Colonic mucosa (tissue), 4 donors: ENCODE measurements around the gene MTRFR. TPM values are rescaled to one million over a fixed set of nuclear protein-coding genes. Genes with fewer than 3 reads are reported as not detected.

ENCODE experiments used
- DNase-seq: peaks from one replicate; pipeline ENCODE4 v3.0.0-alpha.2; 2020
- H3K27ac ChIP-seq: fragments of 200-600 bp; one replicate; pipeline ENCODE4 v1.8.0; 2021
- H3K27me3 ChIP-seq: fragments of 200-600 bp; one replicate; pipeline ENCODE4 v1.8.0; 2021
- H3K36me3 ChIP-seq: fragments of 200-600 bp; one replicate; pipeline ENCODE4 v1.8.0; 2021
- H3K4me1 ChIP-seq: fragments of 200-600 bp; one replicate; pipeline ENCODE4 v1.8.0; 2021; ENCODE audit warnings: mild to moderate bottlenecking
- H3K4me3 ChIP-seq: fragments of 200-600 bp; one replicate; pipeline ENCODE4 v1.8.0; 2021
- H3K9ac ChIP-seq, 2 donors: one replicate each; pipeline ENCODE4 v1.7.0; 2013; ENCODE audit warnings: control low read depth in 2 of 2, low read depth in 2 of 2, low read length in 2 of 2
- H3K9me3 ChIP-seq: fragments of 200-600 bp; one replicate; pipeline ENCODE4 v1.8.0; 2021
- CTCF ChIP-seq: fragments of 200-600 bp; IDR thresholded peaks from one replicate; pipeline ENCODE4 v1.8.0; 2022; ENCODE audit warnings: antibody characterized with exemption, mild to moderate bottlenecking
- intact Hi-C: fragments of 100-400 bp; cut with DNase I; formaldehyde crosslinking; loops from one replicate; pipeline ENCODE4 v1.14.1; 2022
- total RNA-seq, 2 donors: library from RNA; stranded (reverse); fragmentation: NEBNext Ultra II Directional in 1 of 2; extraction: Animal tissue kit (Norgen Biotek cat#: 25700) in 1 of 2; gene quantifications; one replicate each; pipeline ENCODE4 v1.2.1, GENCODE V29; 2021
- donor health status: healthy.
- donor health status: DM: no; HTN: no; CAD: no.
- donor health status: DM: no; HTN: no; CAD: no.

The MTRFR gene
- total RNA-seq, 2 donors from 2014 or later: 10.6 to 17.4 TPM

DNA sequence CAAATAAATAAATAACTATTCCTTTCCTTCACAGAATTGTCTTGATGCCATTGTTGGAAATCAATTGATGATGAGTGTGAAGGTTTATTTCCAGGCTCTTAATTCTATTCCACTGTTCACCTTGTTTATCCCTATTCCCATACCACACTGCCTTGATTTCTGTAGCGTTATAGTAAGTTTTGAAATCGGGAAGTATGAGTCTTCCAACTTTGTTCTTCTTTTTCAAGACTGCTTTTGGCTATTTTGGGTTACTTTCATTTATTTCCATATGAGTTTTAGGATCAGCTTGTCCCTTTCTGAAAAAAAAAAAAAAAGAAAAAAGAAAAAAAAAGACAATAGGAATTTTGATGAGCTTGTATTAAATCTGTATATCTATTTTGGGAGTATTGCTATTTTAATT lies 47.7 kb downstream of the MTRFR start:
- Histone ChIP-seq H3K36me3 (no peaks in the 10 kb centered on the region), H3K4me1 (no peaks in the 10 kb centered on the region), H3K27me3 (no peaks in the 10 kb centered on the region), H3K9ac (no peak overlapping the region), H3K4me3 (no peak overlapping the region), H3K27ac (no peak overlapping the region), H3K9me3 (no peaks in the 10 kb centered on the region)
- TF ChIP-seq CTCF: no peak
- DNase-seq: no peak
- intact Hi-C loops: no loop called here

DNA sequence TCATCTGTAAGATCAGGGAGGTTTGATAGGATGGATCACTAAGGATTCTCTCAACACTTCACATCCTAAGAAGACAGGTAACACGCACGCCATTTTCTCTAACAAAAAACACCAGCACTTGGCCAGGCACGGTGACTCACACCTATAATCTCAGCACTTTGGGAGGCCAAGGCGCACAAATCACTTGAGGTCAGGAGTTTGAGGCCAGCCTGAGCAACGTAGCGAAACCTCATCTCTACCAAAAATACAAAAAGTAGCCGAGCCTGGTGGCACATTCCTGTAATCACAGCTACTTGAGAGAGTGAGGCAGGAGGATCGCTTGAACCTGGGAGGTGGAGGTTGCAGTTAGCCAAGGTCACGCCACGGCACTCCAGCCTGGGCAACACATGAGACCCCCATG lies 48.9 kb downstream of the MTRFR start:
- Histone ChIP-seq H3K27ac (no peak overlapping the region), H3K9ac (no peak overlapping the region), H3K9me3 (no peaks in the 10 kb centered on the region), H3K4me1 (no peaks in the 10 kb centered on the region), H3K27me3 (no peaks in the 10 kb centered on the region), H3K4me3 (no peak overlapping the region), H3K36me3 (no peaks in the 10 kb centered on the region)
- no peak for TF ChIP-seq CTCF
- intact Hi-C loops: no loop called here
- DNase-seq: no peak

- no peak for DNase-seq
- no peak for TF ChIP-seq CTCF
- H3K9me3 ChIP-seq: no peaks in the 10 kb centered on the region
- intact Hi-C loops: no loop called here
- no peaks in the 10 kb centered on the region for H3K27me3 ChIP-seq
- no peak overlapping the region for H3K4me3 ChIP-seq
- H3K9ac ChIP-seq: no peak overlapping the region
- H3K4me1 ChIP-seq: no peaks in the 10 kb centered on the region
- H3K36me3 ChIP-seq: no peaks in the 10 kb centered on the region
- H3K27ac ChIP-seq: no peak overlapping the region
Observed at GRCh38 chr12:123283461-123283860, 50.2 kb downstream of the MTRFR start.

GRCh38 chr12:123284669-123285068 lies 51.4 kb downstream of the MTRFR start:
- Histone ChIP-seq H3K27ac (no peak overlapping the region), H3K27me3 (no peaks in the 10 kb centered on the region), H3K36me3 (no peaks in the 10 kb centered on the region), H3K9ac (no peak overlapping the region), H3K4me1 (no peaks in the 10 kb centered on the region), H3K9me3 (no peaks in the 10 kb centered on the region), H3K4me3 (no peak overlapping the region)
- DNase-seq: no peak
- TF ChIP-seq CTCF: no peak
- intact Hi-C loops: no loop called here

DNA sequence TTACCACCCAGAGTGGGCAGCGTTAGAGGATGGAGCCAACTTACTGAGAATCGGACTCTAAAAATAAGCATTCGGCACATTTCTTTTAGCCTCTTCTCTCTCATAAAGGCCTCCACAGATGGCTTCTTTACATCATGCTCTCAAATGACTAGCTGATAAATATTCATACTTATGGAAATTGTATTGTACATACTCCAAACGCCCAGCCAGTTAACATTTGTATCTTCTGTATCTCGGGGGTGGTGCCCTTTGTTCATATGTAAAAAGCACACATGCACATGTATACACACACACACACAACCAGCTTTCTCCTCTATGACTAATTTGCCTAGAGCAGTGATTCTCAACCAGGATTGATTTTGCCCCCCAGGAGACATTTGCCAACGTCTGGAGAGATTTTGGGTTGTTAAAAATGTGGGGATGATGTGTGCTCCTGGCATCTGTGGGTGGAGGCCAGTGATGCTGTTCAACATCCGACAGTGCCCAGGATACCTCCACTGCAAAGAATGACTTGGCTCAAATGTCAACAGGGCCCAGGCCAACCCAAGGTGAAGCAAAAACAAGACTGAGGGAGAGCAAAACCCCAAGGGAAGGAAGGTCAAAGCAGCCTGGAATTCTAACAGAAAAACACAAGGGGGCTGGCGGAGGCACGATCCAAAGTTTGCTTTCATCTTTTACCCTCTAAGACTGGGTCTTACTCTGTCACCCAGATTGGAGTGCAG lies 53.6 kb downstream of the MTRFR start:
- Histone ChIP-seq H3K9ac (no peak overlapping the region), H3K9me3 (no peaks in the 10 kb centered on the region), H3K36me3 (no peaks in the 10 kb centered on the region), H3K27ac (no peak overlapping the region), H3K4me3 (no peak overlapping the region), H3K27me3 (no peaks in the 10 kb centered on the region), H3K4me1 (no peaks in the 10 kb centered on the region)
- intact Hi-C loops: no loop called here
- DNase-seq: no peak
- TF ChIP-seq CTCF: no peak
